IMR-90 (cell line): ENCODE measurements around the gene MMP12. TPM values are rescaled to one million over a fixed set of nuclear protein-coding genes. Genes with fewer than 3 reads are reported as not detected.

ENCODE experiments used
- ATAC-seq: fragments of 200-7000 bp; cut with Tn5 transposase; 2 replicates; pipeline ENCODE4 v1.9.1; 2020; ENCODE audit warnings: low read depth, mild to moderate bottlenecking, moderate library complexity
- BruUV-seq: library from RNA; stranded (reverse); fragments of 400-500 nt; replicated peaks from 2 replicates; lab custom pipeline; 2021; lab: Mats Ljungman, UMichigan
- CTCF ChIA-PET: fragments of 300-600 bp; formaldehyde crosslinking; extraction: SDS; loops from one replicate; lab custom pipeline; 2021; ENCODE audit warnings: antibody characterized with exemption; lab: Yijun Ruan, JAX
- POLR2A ChIA-PET: fragments of 300-600 bp; sonication (Branson Sonifier 250); formaldehyde crosslinking; loops from one replicate; lab custom pipeline; 2022; ENCODE audit warnings: antibody characterized with exemption; ENCODE audit not compliant: unreplicated experiment; lab: Charles Lee
- DNase-seq: peaks from one replicate; pipeline ENCODE4 v3.0.0; 2013
- H2AFZ ChIP-seq: replicated peaks from 2 replicates; pipeline ENCODE3; 2013; ENCODE audit warnings: low read length, mild to moderate bottlenecking; ENCODE audit not compliant: poor library complexity
- H2AK5ac ChIP-seq: 2 replicates; pipeline ENCODE4 v1.6.1; 2013; ENCODE audit warnings: low read depth, low read length, inconsistent platforms
- H2AK9ac ChIP-seq: replicated peaks from 2 replicates; pipeline ENCODE3; 2013; ENCODE audit warnings: mild to moderate bottlenecking, low read depth, low read length, moderate library complexity; ENCODE audit not compliant: poor library complexity
- H2BK120ac ChIP-seq: 2 replicates; pipeline ENCODE4 v1.6.1; 2013; ENCODE audit warnings: low read depth, low read length, inconsistent platforms
- H2BK15ac ChIP-seq: 3 replicates; pipeline ENCODE4 v1.6.1; 2013; ENCODE audit warnings: low read depth, low read length, inconsistent platforms
- H2BK20ac ChIP-seq: 2 replicates; pipeline ENCODE4 v1.6.1; 2013; ENCODE audit warnings: low read depth, mild to moderate bottlenecking, inconsistent platforms, low read length, moderate library complexity
- H2BK5ac ChIP-seq: 2 replicates; pipeline ENCODE4 v1.6.1; 2013; ENCODE audit warnings: mild to moderate bottlenecking, low read depth, low read length, inconsistent platforms; ENCODE audit not compliant: poor library complexity, severe bottlenecking
- H3K14ac ChIP-seq: replicated peaks from 2 replicates; pipeline ENCODE4 v1.6.1; 2013; ENCODE audit warnings: low read depth, low read length, inconsistent platforms
- H3K18ac ChIP-seq: 2 replicates; pipeline ENCODE4 v1.6.1; 2013; ENCODE audit warnings: low read depth, low read length, control low read depth
- H3K23ac ChIP-seq: 2 replicates; pipeline ENCODE4 v1.6.1; 2013; ENCODE audit warnings: low read depth, low read length, inconsistent platforms
- H3K27ac ChIP-seq: 2 replicates; pipeline ENCODE4 v1.5.1; 2013; ENCODE audit warnings: mild to moderate bottlenecking, control low read depth, low read length; ENCODE audit not compliant: insufficient read depth
- H3K27me3 ChIP-seq: 2 replicates; pipeline ENCODE4 v1.6.1; 2013; ENCODE audit warnings: low read length; ENCODE audit not compliant: control insufficient read depth, insufficient read depth
- H3K36me3 ChIP-seq: 2 replicates; pipeline ENCODE4 v1.6.1; 2013; ENCODE audit warnings: low read length, mixed read lengths; ENCODE audit not compliant: control insufficient read depth, insufficient read depth
- H3K4ac ChIP-seq: 2 replicates; pipeline ENCODE4 v1.6.1; 2013; ENCODE audit warnings: low read depth, low read length, inconsistent platforms
- H3K4me1 ChIP-seq: 2 replicates; pipeline ENCODE4 v1.6.1; 2013; ENCODE audit warnings: low read length, mixed read lengths; ENCODE audit not compliant: control insufficient read depth, insufficient read depth
- H3K4me2 ChIP-seq: 2 replicates; pipeline ENCODE4 v1.6.1; 2013; ENCODE audit warnings: low read depth, mild to moderate bottlenecking, control low read depth, low read length, moderate library complexity
- H3K4me3 ChIP-seq: 2 replicates; pipeline ENCODE4 v1.5.1; 2013; ENCODE audit warnings: low read depth, mild to moderate bottlenecking, control low read depth, low read length, moderate library complexity; ENCODE audit not compliant: insufficient read depth
- H3K56ac ChIP-seq: 2 replicates; pipeline ENCODE4 v1.6.1; 2013; ENCODE audit warnings: low read length, inconsistent platforms; ENCODE audit not compliant: insufficient read depth; ENCODE audit errors: extremely low read depth
- H3K79me1 ChIP-seq, 2 experiments: 2 replicates each; pipeline ENCODE4 v1.6.1; 2013; ENCODE audit warnings: low read length in 2 of 2, inconsistent platforms in 1 of 2, low read depth in 1 of 2
- H3K9ac ChIP-seq: 2 replicates; pipeline ENCODE4 v1.6.1; 2013; ENCODE audit warnings: low read depth, low read length, control low read depth
- H3K9me1 ChIP-seq: 2 replicates; pipeline ENCODE4 v1.6.1; 2013; ENCODE audit warnings: low read length, inconsistent platforms; ENCODE audit not compliant: insufficient read depth
- H3K9me3 ChIP-seq: 2 replicates; pipeline ENCODE4 v1.6.1; 2013; ENCODE audit warnings: low read length; ENCODE audit not compliant: control insufficient read depth, insufficient read depth
- H4K20me1 ChIP-seq: 2 replicates; pipeline ENCODE4 v1.6.1; 2013; ENCODE audit warnings: low read length, inconsistent platforms; ENCODE audit not compliant: insufficient read depth
- H4K5ac ChIP-seq: 2 replicates; pipeline ENCODE4 v1.6.1; 2013; ENCODE audit warnings: mild to moderate bottlenecking, low read depth, low read length, control low read depth
- H4K8ac ChIP-seq, 2 experiments: 2 replicates each; pipeline ENCODE4 v1.6.1; 2013; ENCODE audit warnings: low read depth in 2 of 2, low read length in 2 of 2, control low read depth in 1 of 2, inconsistent platforms in 1 of 2
- H4K91ac ChIP-seq: 2 replicates; pipeline ENCODE4 v1.6.1; 2013; ENCODE audit warnings: low read depth, low read length, inconsistent platforms; ENCODE audit not compliant: insufficient read depth
- CHD1 ChIP-seq: IDR thresholded peaks from 2 replicates; pipeline ENCODE4 v1.6.1; 2012; ENCODE audit warnings: low read depth, low read length, improper control_type of control experiment
- ELK1 ChIP-seq: fragments of 150-350 bp; IDR thresholded peaks from 2 replicates; pipeline ENCODE4 v1.6.1; 2016; ENCODE audit warnings: low read depth, mild to moderate bottlenecking, low read length, moderate library complexity, borderline replicate concordance
- MAFK ChIP-seq: IDR thresholded peaks from 2 replicates; pipeline ENCODE4 v1.6.1; 2012; ENCODE audit warnings: low read depth, low read length, improper control_type of control experiment
- MAZ ChIP-seq: IDR thresholded peaks from 2 replicates; pipeline ENCODE4 v1.6.1; 2012; ENCODE audit warnings: low read depth, mild to moderate bottlenecking, low read length, improper control_type of control experiment, moderate library complexity, borderline replicate concordance
- NFE2L2 ChIP-seq: fragments of 150-350 bp; IDR thresholded peaks from 2 replicates; pipeline ENCODE4 v1.6.1; 2016; ENCODE audit warnings: low read depth, mild to moderate bottlenecking, low read length
- POLR2A ChIP-seq: IDR thresholded peaks from 2 replicates; pipeline ENCODE4 v1.6.1; 2012; ENCODE audit warnings: mild to moderate bottlenecking, low read depth, low read length
- RAD21 ChIP-seq: IDR thresholded peaks from 2 replicates; pipeline ENCODE4 v1.6.1; 2012; ENCODE audit warnings: low read length, improper control_type of control experiment
- SMC3 ChIP-seq: fragments of 150-350 bp; IDR thresholded peaks from 2 replicates; pipeline ENCODE4 v1.6.1; 2016; ENCODE audit warnings: low read depth, mild to moderate bottlenecking, antibody characterized with exemption, low read length, moderate library complexity
- USF2 ChIP-seq: fragments of 150-350 bp; IDR thresholded peaks from 2 replicates; pipeline ENCODE4 v1.6.1; 2017; ENCODE audit warnings: mild to moderate bottlenecking, antibody characterized with exemption, low read length, low read depth
- WGBS, 2 experiments: methylation state at CpG; one replicate each; pipeline versions ENCODE4 v1.1.5 to v1.1.7; 2013; ENCODE audit warnings: missing lambda C conversion rate in 2 of 2; ENCODE audit not compliant: insufficient read length in 1 of 2; ENCODE audit errors: extremely low coverage in 2 of 2; 5-methylcytosine and 5-hydroxymethylcytosine counted together
- dilution Hi-C: fragments of 300-500 bp; cut with HindIII; formaldehyde crosslinking; loops from one replicate; pipeline ENCODE4 v1.14.3; 2018; ENCODE audit warnings: low sequenced_read_pairs; ENCODE audit not compliant: unreplicated experiment
- in situ Hi-C: fragments of 300-500 bp; cut with MboI; formaldehyde crosslinking; loops from 3 replicates; pipeline ENCODE4 v1.14.3; 2019; ENCODE audit warnings: low sequenced_read_pairs, inconsistent platforms, mixed read lengths
- intact Hi-C: fragments of 100-400 bp; cut with micrococcal nuclease; formaldehyde crosslinking; loops from 2 replicates; pipeline ENCODE4 v1.10.0; 2022
- polyA plus RNA-seq, 3 experiments: library from polyadenylated mRNA; depleted of rRNA; stranded (reverse); fragments of >200 nt; gene quantifications; 2 replicates each; pipeline ENCODE4 v1.2.3, GENCODE V29; 2012; ENCODE audit warnings: low replicate concordance in 1 of 3
- total RNA-seq: library from RNA; depleted of rRNA; stranded (reverse); fragments of >200 nt; gene quantifications from 2 replicates; pipeline ENCODE4 v1.2.3, GENCODE V29; 2012

The MMP12 gene
- total and polyA plus RNA-seq, 2 of the 4 experiments (the other 2 are of a cell fraction), result not detected

- Histone ChIP-seq H3K56ac (no peak overlapping the region), H2BK15ac (no peak overlapping the region), H3K9ac (no peak overlapping the region), H3K4me3 (no peak overlapping the region), H2BK5ac (no peak overlapping the region), H4K20me1 (no peaks in the 10 kb centered on the region), H4K5ac (no peak overlapping the region), H4K8ac (no peak overlapping the region), H3K14ac (no peak overlapping the region), H2AFZ (no peak overlapping the region), H3K27me3 (no peaks in the 10 kb centered on the region; the same call in 1 of the 2 replicates), H3K18ac (no peak overlapping the region), H4K91ac (no peak overlapping the region), H3K23ac (no peak overlapping the region), H3K9me3 (no peaks in the 10 kb centered on the region), H3K4me1 (no peaks in the 10 kb centered on the region), H3K79me1 (no peaks in the 10 kb centered on the region), H3K36me3 (no peaks in the 10 kb centered on the region), H3K4me2 (no peak overlapping the region), H2AK5ac (no peak overlapping the region), H3K9me1 (no peaks in the 10 kb centered on the region), H2BK120ac (no peak overlapping the region), H3K27ac (no peak overlapping the region), H3K4ac (no peak overlapping the region), H2BK20ac (no peak overlapping the region), H2AK9ac (no peak overlapping the region)
- POLR2A ChIA-PET, result no interaction called here
- ATAC-seq (no peak), DNase-seq (no peak)
- no CpG with 5 or more reads among the region's 3 CpGs for WGBS, 2 experiments
- CTCF ChIA-PET, result no interaction called here
- TF ChIP-seq NFE2L2, result no peak
- no peak for TF ChIP-seq CHD1
- no peak for TF ChIP-seq USF2
- no peak for TF ChIP-seq POLR2A
- TF ChIP-seq ELK1, result no peak
- TF ChIP-seq MAZ, result no peak
- TF ChIP-seq RAD21, result no peak
- TF ChIP-seq MAFK, result no peak
- no peak for TF ChIP-seq SMC3
- BruUV-seq, result no TSS peak
- in situ Hi-C loops (no loop called here), dilution Hi-C loops (no loop called here), intact Hi-C loops (no loop called here)
Measured at GRCh38 chr11:102853055-102853454, 21.7 kb downstream of the MMP12 start.
